SK-N-SH treated with all-trans-retinoic acid at 6 μM for 48 hours (cell line): ENCODE data around the gene RNGTT.

Experiments
- ATAC-seq: fragments of 200-7000 bp; cut with Tn5 transposase; 3 replicates; pipeline ENCODE4 v1.9.1; 2020; ENCODE audit warnings: mild to moderate bottlenecking, moderate library complexity
- ARNTL ChIP-seq: fragments of 450-650 bp; formaldehyde crosslinking; IDR thresholded peaks from 2 replicates; pipeline ENCODE4 v1.5.0; 2020; ENCODE audit warnings: low read depth, mild to moderate bottlenecking, moderate library complexity, borderline replicate concordance
- BACH2 ChIP-seq: fragments of 250-450 bp; sonication (Bioruptor Pico); IDR thresholded peaks from 2 replicates; pipeline ENCODE4 v1.9.0; 2021; ENCODE audit warnings: mild to moderate bottlenecking, borderline replicate concordance
- CREB5 ChIP-seq: fragments of 250-450 bp; sonication (Bioruptor Pico); IDR thresholded peaks from 2 replicates; pipeline ENCODE4 v1.5.1; 2020; ENCODE audit warnings: low read depth, mild to moderate bottlenecking, moderate library complexity
- CSDC2 ChIP-seq: fragments of 250-450 bp; sonication (Bioruptor Pico); IDR thresholded peaks from 2 replicates; pipeline ENCODE4 v1.5.0; 2020; ENCODE audit warnings: mild to moderate bottlenecking, moderate library complexity
- CSRNP3 ChIP-seq: fragments of 250-450 bp; sonication (Bioruptor Pico); IDR thresholded peaks from 2 replicates; pipeline ENCODE4 v1.5.1; 2021; ENCODE audit warnings: mild to moderate bottlenecking, moderate library complexity
- ESRRG ChIP-seq: fragments of 250-450 bp; sonication (Bioruptor Pico); IDR thresholded peaks from 2 replicates; pipeline ENCODE4 v1.6.1; 2021; ENCODE audit warnings: mild to moderate bottlenecking
- GLIS3 ChIP-seq: fragments of 250-450 bp; sonication (Bioruptor Pico); IDR thresholded peaks from 2 replicates; pipeline ENCODE4 v1.5.0; 2020; ENCODE audit warnings: mild to moderate bottlenecking, moderate library complexity
- ISL1 ChIP-seq: fragments of 250-450 bp; sonication (Bioruptor Pico); IDR thresholded peaks from 2 replicates; pipeline ENCODE4 v2.1.2; 2022; ENCODE audit warnings: mild to moderate bottlenecking, moderate library complexity
- OSR1 ChIP-seq: fragments of 250-450 bp; sonication (Bioruptor Pico); IDR thresholded peaks from 2 replicates; pipeline ENCODE4 v1.8.0; 2022; ENCODE audit warnings: moderate library complexity, mild to moderate bottlenecking, inconsistent platforms
- PATZ1 ChIP-seq: fragments of 250-450 bp; sonication (Bioruptor Pico); IDR thresholded peaks from 2 replicates; pipeline ENCODE4 v1.8.0; 2020; ENCODE audit warnings: mild to moderate bottlenecking, moderate library complexity, borderline replicate concordance
- POU6F1 ChIP-seq: fragments of 250-450 bp; sonication (Bioruptor Pico); IDR thresholded peaks from 2 replicates; pipeline ENCODE4 v1.8.0; 2021; ENCODE audit warnings: low read depth, mild to moderate bottlenecking, moderate library complexity, borderline replicate concordance
- PPARA ChIP-seq: fragments of 250-450 bp; sonication (Bioruptor Pico); IDR thresholded peaks from 2 replicates; pipeline ENCODE4 v1.5.0; 2020; ENCODE audit warnings: mild to moderate bottlenecking, borderline replicate concordance
- RARB ChIP-seq: fragments of 250-450 bp; sonication (Bioruptor Pico); IDR thresholded peaks from 2 replicates; pipeline ENCODE4 v1.8.0; 2021; ENCODE audit warnings: mild to moderate bottlenecking, moderate library complexity
- SNAI2 ChIP-seq: fragments of 250-450 bp; sonication (Bioruptor Pico); IDR thresholded peaks from 2 replicates; pipeline ENCODE4 v1.5.0; 2020; ENCODE audit warnings: mild to moderate bottlenecking, moderate library complexity
- TCF4 ChIP-seq: fragments of 250-450 bp; sonication (Bioruptor Pico); IDR thresholded peaks from 2 replicates; pipeline ENCODE4 v1.8.0; 2021; ENCODE audit warnings: mild to moderate bottlenecking, moderate library complexity, borderline replicate concordance
- TOX ChIP-seq: fragments of 250-450 bp; sonication (Bioruptor Pico); IDR thresholded peaks from 2 replicates; pipeline ENCODE4 v1.8.0; 2021; ENCODE audit warnings: mild to moderate bottlenecking, moderate library complexity, borderline replicate concordance
- TSHZ2 ChIP-seq: fragments of 250-450 bp; sonication (Bioruptor Pico); IDR thresholded peaks from 2 replicates; pipeline ENCODE4 v1.5.0; 2020; ENCODE audit warnings: mild to moderate bottlenecking, moderate library complexity
- ZC3H10 ChIP-seq: fragments of 250-450 bp; sonication (Bioruptor Pico); IDR thresholded peaks from 2 replicates; pipeline ENCODE4 v1.5.1; 2021; ENCODE audit warnings: mild to moderate bottlenecking, moderate library complexity
- ZFP3 ChIP-seq: fragments of 250-450 bp; sonication (Bioruptor Pico); IDR thresholded peaks from 2 replicates; pipeline ENCODE4 v1.5.0; 2020; ENCODE audit warnings: mild to moderate bottlenecking, moderate library complexity
- ZFP30 ChIP-seq: fragments of 450-650 bp; formaldehyde crosslinking; IDR thresholded peaks from 2 replicates; pipeline ENCODE4 v1.5.0; 2022; ENCODE audit warnings: mild to moderate bottlenecking, moderate library complexity
- ZNF565 ChIP-seq: fragments of 450-650 bp; formaldehyde crosslinking; conservative IDR thresholded peaks from 2 replicates; pipeline ENCODE4 v1.5.0; 2020; ENCODE audit warnings: low read depth, mild to moderate bottlenecking, moderate library complexity
- ZNF8 ChIP-seq: fragments of 450-650 bp; formaldehyde crosslinking; IDR thresholded peaks from 2 replicates; pipeline ENCODE4 v1.5.0; 2020; ENCODE audit warnings: mild to moderate bottlenecking, moderate library complexity

RNGTT gene

GRCh38 chr6:88810089-88810488 is 153.3 kb downstream of the RNGTT start:
- TF ChIP-seq CSRNP3 (CRISPR knock-in tag) (no peak), ZNF8 (CRISPR knock-in tag) (no peak), POU6F1 (CRISPR knock-in tag) (no peak), RARB (CRISPR knock-in tag) (no peak), ESRRG (CRISPR knock-in tag) (no peak), TOX (CRISPR knock-in tag) (no peak), PATZ1 (no peak), ARNTL (no peak), ZFP3 (CRISPR knock-in tag) (no peak), PPARA (no peak), TSHZ2 (CRISPR knock-in tag) (no peak), CSDC2 (CRISPR knock-in tag) (no peak), BACH2 (CRISPR knock-in tag) (no peak), ZFP30 (CRISPR knock-in tag) (no peak), CREB5 (no peak), TCF4 (CRISPR knock-in tag) (no peak), ZC3H10 (CRISPR knock-in tag) (no peak), OSR1 (CRISPR knock-in tag) (no peak), ISL1 (CRISPR knock-in tag) (no peak)
- no peak for ATAC-seq

GRCh38 chr6:88808381-88808780 is 155.0 kb downstream of the RNGTT start:
- ATAC-seq, result no peak
- TF ChIP-seq CSDC2 (CRISPR knock-in tag), result no peak
- no peak for TF ChIP-seq GLIS3 (CRISPR knock-in tag)
- TF ChIP-seq SNAI2 (CRISPR knock-in tag), result no peak
- no peak for TF ChIP-seq PATZ1
- no peak for TF ChIP-seq TCF4 (CRISPR knock-in tag)
- TF ChIP-seq ZNF565 (CRISPR knock-in tag), result no peak
- no peak for TF ChIP-seq ESRRG (CRISPR knock-in tag)
- TF ChIP-seq ZNF8 (CRISPR knock-in tag), result no peak
- no peak for TF ChIP-seq POU6F1 (CRISPR knock-in tag)
- TF ChIP-seq ISL1 (CRISPR knock-in tag), result no peak
- no peak for TF ChIP-seq CSRNP3 (CRISPR knock-in tag)
- TF ChIP-seq ZC3H10 (CRISPR knock-in tag), result no peak
- no peak for TF ChIP-seq ZFP30 (CRISPR knock-in tag)
- TF ChIP-seq TSHZ2 (CRISPR knock-in tag), result no peak
